GM18951 (cell line): ENCODE results near the gene CA11.
"Not testable (repeated sequence)": the region's sequence is repeated elsewhere in the genome, so short reads cannot be mapped to it uniquely, and the experiment has no call there.

Experiments used
- POLR2A ChIP-seq: IDR thresholded peaks from 4 replicates; pipeline ENCODE4 v1.6.1; 2011; ENCODE audit warnings: mild to moderate bottlenecking; ENCODE audit not compliant: insufficient read length, insufficient read depth; ENCODE audit errors: extremely low read depth
- in situ Hi-C: fragments of 300-500 bp; cut with MboI; formaldehyde crosslinking; loops from one replicate; pipeline ENCODE4 v1.12.0; 2022; ENCODE audit warnings: low sequenced_read_pairs, mixed read lengths, inconsistent platforms; ENCODE audit not compliant: unreplicated experiment

The CA11 gene

DNA sequence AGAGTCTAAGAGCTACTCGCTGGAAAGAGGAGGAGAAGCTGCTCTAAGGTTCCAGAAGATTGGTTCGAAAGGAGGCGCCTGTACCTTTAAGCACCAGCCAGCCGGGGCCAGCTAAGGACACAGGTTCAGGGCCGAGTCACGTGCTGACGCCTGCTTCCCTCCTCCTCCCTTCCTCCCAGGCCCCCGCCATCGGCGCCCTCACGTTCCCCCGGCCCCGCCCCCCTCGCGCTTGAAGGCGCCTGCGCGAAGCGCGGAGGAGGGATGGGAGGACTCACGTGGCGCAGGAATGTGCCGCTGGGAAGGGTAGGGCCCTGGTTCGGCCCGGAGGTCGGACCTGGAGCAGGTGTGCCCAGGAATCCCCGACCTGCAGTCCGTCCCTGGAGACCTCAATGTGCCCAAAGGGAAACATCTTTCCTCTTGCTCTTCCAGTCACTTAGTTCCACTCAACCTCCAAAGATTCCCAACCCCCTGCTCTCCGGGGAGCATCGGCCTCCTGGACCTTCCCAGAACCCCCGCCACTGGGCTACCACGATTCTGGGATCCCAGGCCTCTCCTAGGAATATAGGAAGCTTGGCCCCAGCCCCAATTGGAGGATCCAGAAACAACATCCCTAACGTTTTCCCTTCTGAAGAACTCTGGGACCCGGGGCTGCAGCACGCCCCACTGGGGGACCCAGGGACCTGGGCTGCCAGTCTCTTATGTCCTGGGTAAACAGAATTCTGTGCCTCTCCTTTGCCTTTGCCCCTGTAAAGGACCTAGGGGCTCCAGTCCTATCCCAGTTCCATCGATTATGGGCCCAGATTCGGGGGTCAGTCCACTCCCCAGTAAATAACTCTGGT is 11.3 kb downstream of the CA11 start:
- TF ChIP-seq POLR2A = peak; percentile 60
- in situ Hi-C loops = no loop called here

GRCh38 chr19:48634036-48634342 is 12.0 kb downstream of the CA11 start:
- in situ Hi-C loops = no loop called here
- no peak for TF ChIP-seq POLR2A

DNA sequence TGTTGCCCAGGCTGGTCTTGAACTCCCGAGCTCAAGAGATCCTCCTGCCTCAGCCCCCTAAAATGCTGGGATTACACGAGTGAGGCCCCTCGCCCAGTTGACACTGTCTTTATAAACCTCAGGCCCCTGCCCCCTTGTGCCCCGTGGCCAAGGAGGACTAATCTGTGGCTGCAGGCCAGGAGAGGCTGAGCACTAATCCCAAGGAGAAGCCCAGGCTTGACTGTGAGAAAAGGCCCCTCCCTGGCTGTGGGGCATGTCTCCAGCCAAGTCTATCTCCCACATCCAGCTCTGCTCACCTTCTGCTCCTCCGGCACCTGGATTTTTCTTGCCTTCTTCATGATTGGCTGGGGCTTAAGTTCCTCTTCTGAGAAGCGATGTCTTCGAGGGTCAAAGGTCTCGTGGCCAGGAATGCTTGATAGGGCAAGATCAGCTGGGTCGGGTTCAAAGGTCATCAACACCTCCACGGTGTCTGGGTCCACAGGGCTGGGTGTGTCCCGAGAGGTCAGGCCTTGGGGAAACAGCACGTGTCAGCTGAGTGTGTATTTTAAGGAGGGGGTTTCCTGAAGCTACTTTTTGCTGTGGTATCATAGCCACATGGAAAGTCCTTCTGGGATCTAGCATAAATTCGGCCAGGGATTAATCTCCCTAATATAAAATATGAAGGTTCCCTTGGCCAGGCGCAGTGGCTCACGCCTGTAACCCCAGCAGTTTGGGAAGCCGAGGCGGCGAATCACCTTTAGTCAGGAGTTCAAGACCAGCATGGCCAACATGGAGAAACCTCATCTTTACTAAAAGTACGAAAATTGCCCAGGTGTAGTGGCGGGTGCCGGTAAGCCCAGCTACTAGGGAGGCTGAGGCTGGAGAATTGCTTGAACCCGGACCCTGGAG is 12.6 kb downstream of the CA11 start:
- no peak for TF ChIP-seq POLR2A
- in situ Hi-C loops = no loop called here

DNA sequence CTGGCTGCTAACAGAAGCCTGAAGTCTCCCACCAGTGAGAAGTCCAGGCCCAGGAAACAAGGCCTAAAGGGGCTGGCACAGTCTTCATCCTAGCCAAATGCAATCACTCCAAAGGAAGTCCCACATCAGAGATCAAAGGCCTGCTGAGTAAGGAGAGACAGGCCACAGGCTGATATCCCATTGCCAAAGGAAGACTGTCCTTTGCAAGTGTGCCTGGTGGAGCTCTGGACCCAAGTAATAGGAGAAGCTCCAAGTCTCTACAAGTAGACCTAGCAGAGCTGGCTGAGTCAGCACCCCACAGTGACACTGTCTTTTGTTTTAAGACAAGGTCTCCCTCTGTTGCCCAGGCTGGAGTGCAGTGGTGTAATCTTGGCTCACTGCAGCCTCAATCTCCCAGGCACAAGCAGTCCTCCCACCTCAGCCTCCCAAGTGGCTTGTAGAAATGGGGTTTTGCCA is 13.3 kb downstream of the CA11 start:
- no peak for TF ChIP-seq POLR2A
- in situ Hi-C loops = no loop called here

GRCh38 chr19:48632286-48632685 is 13.7 kb downstream of the CA11 start:
- in situ Hi-C loops = not testable (repeated sequence)

DNA sequence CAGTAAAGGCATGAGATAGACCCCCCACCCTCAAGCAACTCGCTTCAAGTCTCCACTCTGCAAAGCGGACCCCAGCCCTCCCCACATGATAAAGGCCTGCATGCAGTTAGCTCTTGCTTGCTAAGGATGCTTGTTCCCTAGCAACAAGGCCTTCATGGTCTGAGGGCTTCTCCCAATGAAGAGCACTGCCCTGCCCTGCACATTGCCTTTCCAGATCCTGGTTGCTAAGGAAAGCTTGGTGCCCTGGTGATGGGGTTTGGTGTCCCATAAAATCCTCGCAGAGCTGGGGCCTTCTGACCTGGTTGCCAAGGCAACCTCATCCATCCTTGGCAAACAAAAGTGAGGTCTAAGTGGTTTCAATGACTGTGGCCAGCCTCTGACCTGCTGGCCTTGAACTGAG is 14.8 kb downstream of the CA11 start:
- TF ChIP-seq POLR2A = no peak
- in situ Hi-C loops = no loop called here

- no peak for TF ChIP-seq POLR2A
- in situ Hi-C loops = no loop called here
Measured at GRCh38 chr19:48630296-48631063, 15.5 kb downstream of the CA11 start.

DNA sequence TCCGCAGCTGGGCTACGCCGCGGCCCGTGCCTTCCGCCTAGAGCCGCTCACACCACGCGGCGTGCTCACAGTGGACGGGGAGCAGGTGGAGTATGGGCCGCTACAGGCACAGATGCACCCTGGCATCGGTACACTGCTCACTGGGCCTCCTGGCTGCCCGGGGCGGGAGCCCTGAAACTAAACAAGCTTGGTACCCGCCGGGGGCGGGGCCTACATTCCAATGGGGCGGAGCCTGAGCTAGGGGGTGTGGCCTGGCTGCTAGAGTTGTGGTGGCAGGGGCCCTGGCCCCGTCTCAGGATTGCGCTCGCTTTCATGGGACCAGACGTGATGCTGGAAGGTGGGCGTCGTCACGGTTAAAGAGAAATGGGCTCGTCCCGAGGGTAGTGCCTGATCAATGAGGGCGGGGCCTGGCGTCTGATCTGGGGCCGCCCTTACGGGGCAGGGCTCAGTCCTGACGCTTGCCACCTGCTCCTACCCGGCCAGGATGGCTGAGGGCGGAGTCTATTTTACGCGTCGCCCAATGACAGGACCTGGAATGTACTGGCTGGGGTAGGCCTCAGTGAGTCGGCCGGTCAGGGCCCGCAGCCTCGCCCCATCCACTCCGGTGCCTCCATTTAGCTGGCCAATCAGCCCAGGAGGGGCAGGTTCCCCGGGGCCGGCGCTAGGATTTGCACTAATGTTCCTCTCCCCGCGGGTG is 16.2 kb downstream of the CA11 start:
- peak; percentile 37 for TF ChIP-seq POLR2A
- in situ Hi-C loops = no loop called here

GRCh38 chr19:48629297-48629598 is 16.7 kb downstream of the CA11 start:
- TF ChIP-seq POLR2A = no peak
- in situ Hi-C loops = no loop called here

GRCh38 chr19:48628486-48629296 is 17.3 kb downstream of the CA11 start:
- in situ Hi-C loops = no loop called here
- TF ChIP-seq POLR2A = peak; percentile 16

GRCh38 chr19:48627865-48628314 is 18.1 kb downstream of the CA11 start:
- in situ Hi-C loops = no loop called here
- TF ChIP-seq POLR2A = no peak

DNA sequence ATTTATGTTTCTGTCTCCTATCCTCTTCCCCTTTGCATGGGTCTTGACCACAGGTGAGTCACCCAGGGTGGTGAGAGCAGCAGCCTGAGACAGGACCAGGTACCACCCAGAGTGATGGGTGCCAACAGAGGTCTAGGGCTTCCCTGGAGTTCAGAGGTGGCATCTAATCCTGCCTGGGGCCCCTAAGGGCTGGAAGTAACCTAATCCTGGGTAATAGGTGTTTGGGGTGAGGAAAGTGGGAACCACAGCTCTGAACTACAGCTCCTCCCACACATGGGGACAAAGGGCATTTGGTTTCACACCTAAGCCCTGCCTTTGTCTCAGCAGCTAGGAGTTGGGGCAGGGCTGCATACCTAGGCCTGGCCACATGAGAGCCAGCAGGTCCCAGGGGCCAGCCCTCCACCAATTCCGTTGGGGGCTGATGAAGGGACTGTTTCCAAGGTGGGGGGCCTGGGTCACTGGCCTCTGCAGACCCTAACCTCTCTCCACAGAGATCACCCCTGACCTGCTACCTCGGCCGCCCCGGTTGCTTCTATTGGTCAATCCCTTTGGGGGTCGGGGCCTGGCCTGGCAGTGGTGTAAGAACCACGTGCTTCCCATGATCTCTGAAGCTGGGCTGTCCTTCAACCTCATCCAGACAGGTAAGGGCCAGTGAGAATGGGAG is 18.7 kb downstream of the CA11 start:
- in situ Hi-C loops = no loop called here
- no peak for TF ChIP-seq POLR2A
